GDM1 (cell line): ENCODE data around the gene DDX27.
"Not testable (repeated sequence)": the region's sequence is repeated elsewhere in the genome, so short reads cannot be mapped to it uniquely, and the experiment has no call there.

ENCODE experiments used
- DNase-seq: peaks from one replicate; lab custom pipeline; 2025; lab: John Stamatoyannopoulos, UW

The DDX27 gene

GRCh38 chr20:49219091-49219923, at the start of gene DDX27:
Gene DDX27, plus strand, starts transcription at chr20:49219416. Its CDS starts 33 bp downstream, at chr20:49219449.
- DNase-seq = peak; percentile 95

GRCh38 chr20:49169547-49169946, 49.7 kb upstream of the DDX27 start:
- DNase-seq = no peak

GRCh38 chr20:49170714-49171113, 48.5 kb upstream of the DDX27 start:
- DNase-seq = no peak

GRCh38 chr20:49171909-49172308, 47.3 kb upstream of the DDX27 start:
- DNase-seq = no peak

- DNase-seq = no peak
These were observed 46.8 kb upstream of the DDX27 start for GRCh38 chr20:49172413-49172812.

- no peak for DNase-seq
These were observed 45.0 kb upstream of the DDX27 start for GRCh38 chr20:49174183-49174582.

- DNase-seq = no peak
These were observed 39.6 kb upstream of the DDX27 start for GRCh38 chr20:49179368-49180277.

GRCh38 chr20:49181265-49181877, 37.8 kb upstream of the DDX27 start:
- no peak for DNase-seq

- no peak for DNase-seq
These were observed 35.8 kb upstream of the DDX27 start for GRCh38 chr20:49183444-49183843.

GRCh38 chr20:49184084-49184501, 35.1 kb upstream of the DDX27 start:
- not testable (repeated sequence) for DNase-seq

- DNase-seq = no peak
These were observed 34.5 kb upstream of the DDX27 start for GRCh38 chr20:49184691-49185070.

GRCh38 chr20:49185071-49185761, 34.0 kb upstream of the DDX27 start:
- DNase-seq = no peak

GRCh38 chr20:49186535-49187329, 32.5 kb upstream of the DDX27 start:
- peak; percentile 29 for DNase-seq

GRCh38 chr20:49187330-49187850, 31.8 kb upstream of the DDX27 start:
- no peak for DNase-seq

- DNase-seq = peak; percentile 94
These were observed 31.2 kb upstream of the DDX27 start, which contains the start of gene STAU1 for GRCh38 chr20:49187851-49188641. Gene STAU1, minus strand, starts transcription at chr20:49188334. Its CDS starts 22,133 bp downstream, at chr20:49166201.

- not testable (repeated sequence) for DNase-seq
These were observed 26.2 kb upstream of the DDX27 start for GRCh38 chr20:49192944-49193518.

- DNase-seq = no peak
These were observed 19.4 kb upstream of the DDX27 start for GRCh38 chr20:49199729-49200293.

GRCh38 chr20:49203011-49203410, 16.2 kb upstream of the DDX27 start:
- no peak for DNase-seq

- DNase-seq = no peak
These were observed 15.5 kb upstream of the DDX27 start for GRCh38 chr20:49203746-49204145.
